Left cardiac atrium (tissue), 4 donors: Measurements from ENCODE around the gene PRKAA2. TPM values are rescaled to one million over a fixed set of nuclear protein-coding genes. Genes with fewer than 3 reads are reported as not detected.

Experiments
- ATAC-seq, 2 donors: fragments of 200-7000 bp; cut with Tn5 transposase; one replicate each; pipeline ENCODE4 v1.9.1; 2020; ENCODE audit warnings: mild to moderate bottlenecking in 2 of 2, moderate library complexity in 2 of 2
- DNase-seq: peaks from one replicate; pipeline ENCODE4 v3.0.0-alpha.2; 2020
- intact Hi-C, 2 donors: fragments of 100-400 bp; cut with DNase I; formaldehyde crosslinking; loops; one replicate each; pipeline versions ENCODE4 v1.14.1 to v1.15.1; 2022 to 2023
- total RNA-seq, 2 donors: library from RNA; stranded (reverse); fragmentation: NEBNext Ultra II Directional; extraction: Animal tissue kit (Norgen Biotek cat#: 25700); gene quantifications; one replicate each; pipeline ENCODE4 v1.2.1, GENCODE V29; 2021
- donor health status: DM: no; HTN: yes; CAD: no.
- donor health status: DM: no; HTN: yes; CAD: no; lungs with severe emphysema.
- donor health status: DM: yes; HTN: yes; CAD: no.
- donor health status: Dilated cardiomyopathy.

Gene PRKAA2
- total RNA-seq, 2 donors from 2014 or later, result 49.7 to 53.2 TPM

- ATAC-seq, result no peak
- intact Hi-C loops, result loop anchor here in 1 of 2 donors (10.0 kb wide), 1 partner anchor 58 kb away; no protein-coding TSS in a partner anchor
- no peak for DNase-seq
These were observed 1.5 kb downstream of the PRKAA2 start for GRCh38 chr1:56646611-56647010.

- DNase-seq (no peak), ATAC-seq (no peak)
- intact Hi-C loops, result loop anchor here in 1 of 2 donors (10.0 kb wide), 1 partner anchor 58 kb away; no protein-coding TSS in a partner anchor
These were observed 2.0 kb downstream of the PRKAA2 start for GRCh38 chr1:56647106-56647505.

- intact Hi-C loops, result loop anchor here in 1 of 2 donors (10.0 kb wide), 1 partner anchor 56 kb away; no protein-coding TSS in a partner anchor
- DNase-seq (no peak), ATAC-seq (no peak)
These were observed 3.4 kb downstream of the PRKAA2 start for GRCh38 chr1:56648546-56648945.

GRCh38 chr1:56654126-56654923 lies 9.2 kb downstream of the PRKAA2 start:
- DNase-seq (no peak), ATAC-seq (peak; percentile 58 to 79)
- intact Hi-C loops, result no loop called here

GRCh38 chr1:56655991-56656613 lies 11.0 kb downstream of the PRKAA2 start:
- DNase-seq (no peak), ATAC-seq (no peak)
- intact Hi-C loops, result no loop called here

GRCh38 chr1:56658254-56658653 lies 13.1 kb downstream of the PRKAA2 start:
- intact Hi-C loops, result no loop called here
- peak; percentile 31 to 57 for ATAC-seq
- no peak for DNase-seq

- intact Hi-C loops, result no loop called here
- DNase-seq, result no peak
- no peak for ATAC-seq
These were observed 15.2 kb downstream of the PRKAA2 start for GRCh38 chr1:56660293-56660692.

- no peak for DNase-seq
- intact Hi-C loops, result no loop called here
- ATAC-seq, result no peak
These were observed 18.7 kb downstream of the PRKAA2 start for GRCh38 chr1:56663846-56664245.

- intact Hi-C loops, result no loop called here
- no peak for DNase-seq
- no peak for ATAC-seq
These were observed 20.3 kb downstream of the PRKAA2 start for GRCh38 chr1:56665384-56665783.

GRCh38 chr1:56666112-56666608 lies 21.0 kb downstream of the PRKAA2 start:
- no peak for ATAC-seq
- intact Hi-C loops, result no loop called here
- DNase-seq, result no peak

GRCh38 chr1:56670350-56670749 lies 25.2 kb downstream of the PRKAA2 start:
- no peak for DNase-seq
- intact Hi-C loops, result no loop called here
- ATAC-seq, result no peak

GRCh38 chr1:56671085-56671484 lies 26.0 kb downstream of the PRKAA2 start:
- DNase-seq, result no peak
- no peak for ATAC-seq
- intact Hi-C loops, result no loop called here

GRCh38 chr1:56671542-56671941 lies 26.4 kb downstream of the PRKAA2 start:
- ATAC-seq (no peak), DNase-seq (no peak)
- intact Hi-C loops, result no loop called here

- ATAC-seq, result no peak
- DNase-seq, result no peak
- intact Hi-C loops, result no loop called here
These were observed 27.5 kb downstream of the PRKAA2 start for GRCh38 chr1:56672579-56672978.

- intact Hi-C loops, result no loop called here
- DNase-seq, result no peak
- ATAC-seq, result no peak
These were observed 30.6 kb downstream of the PRKAA2 start for GRCh38 chr1:56675763-56676162.

- intact Hi-C loops, result no loop called here
- ATAC-seq, result peak in 1 of 2 donors; percentile 44
- no peak for DNase-seq
These were observed 31.5 kb downstream of the PRKAA2 start for GRCh38 chr1:56676571-56677035.

GRCh38 chr1:56683569-56683968 lies 38.5 kb downstream of the PRKAA2 start:
- ATAC-seq, result no peak
- intact Hi-C loops, result no loop called here

GRCh38 chr1:56686169-56686568 lies 41.1 kb downstream of the PRKAA2 start:
- no peak for ATAC-seq
- intact Hi-C loops, result no loop called here
- DNase-seq, result no peak

More at GRCh38 chr1:56683569-56683968, 38.5 kb downstream of the PRKAA2 start:
- no peak for DNase-seq

- ATAC-seq, result peak in 1 of 2 donors; percentile 81
- intact Hi-C loops, result no loop called here
- DNase-seq, result no peak
These were observed 43.5 kb downstream of the PRKAA2 start for GRCh38 chr1:56688522-56689026.

- ATAC-seq, result no peak
- intact Hi-C loops, result loop anchor here in 1 of 2 donors (10.0 kb wide), 1 partner anchor 62 kb away; no protein-coding TSS in a partner anchor
- DNase-seq, result no peak
These were observed 51.5 kb downstream of the PRKAA2 start for GRCh38 chr1:56696663-56697062.
